ENCODE data around the gene P2RY11. TPM values are rescaled to one million over a fixed set of nuclear protein-coding genes. Genes with fewer than 3 reads are reported as not detected.

P2RY11 gene
- total and polyA plus RNA-seq, 2 of the 4 experiments (the other 2 are of a cell fraction): 0.54 to 4.5 TPM

DNA sequence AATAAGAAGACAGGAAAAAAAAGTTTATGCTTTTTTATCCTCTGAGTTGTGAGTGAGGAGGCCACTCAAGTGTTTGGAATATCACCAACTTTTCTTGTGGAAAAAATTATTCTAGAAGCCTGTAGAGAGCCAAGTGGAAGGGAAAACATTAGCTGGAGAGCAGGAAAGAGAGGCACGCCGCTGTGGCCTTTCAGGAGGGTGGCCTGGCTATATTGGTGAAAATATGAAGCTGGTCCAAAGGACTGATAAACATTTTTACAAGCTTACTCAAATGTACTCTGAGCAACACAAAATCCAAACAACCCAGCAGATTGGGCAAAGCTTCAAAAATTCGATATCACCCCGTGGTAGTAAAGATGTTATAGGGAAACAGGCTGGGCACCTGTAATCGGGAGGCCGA is 10.6 kb downstream of the P2RY11 start:
- H3K9ac ChIP-seq (ENCODE audit: low read depth, low read length): peak overlapping the region; percentile 50; the same call in 1 of the 2 replicates
- dilution Hi-C loops (cut with HindIII; ENCODE audit: low sequenced_read_pairs, unreplicated experiment): no loop called here
- no CpG with 5 or more reads among the region's 6 CpGs for WGBS, 2 experiments (ENCODE audit: extremely low coverage in 2 of 2, insufficient read length in 1 of 2)
- H2AK5ac ChIP-seq (ENCODE audit: low read depth, low read length): no peak overlapping the region; the same call in 1 of the 2 replicates
- ChIA-PET CTCF (interaction anchor here (0.6 kb wide), 1 partner anchor 10 kb away, joined by 3 read pairs; no protein-coding TSS in a partner anchor), POLR2A (ENCODE audit: unreplicated experiment) (interaction anchor here (0.6 kb wide), 1 partner anchor 130 kb away, joined by 3 read pairs; the partner anchor contains the start of gene MRPL4)
- H4K8ac ChIP-seq (ENCODE audit: low read depth in 2 of 2, low read length in 2 of 2): peak overlapping the region; percentile 39 to 80; a peak in 1 of 4 replicates
- DNase-seq (peak; percentile 70), ATAC-seq (ENCODE audit: low read depth) (peak; percentile 50)
- H2BK5ac ChIP-seq (ENCODE audit: low read depth, low read length, poor library complexity, severe bottlenecking): peak overlapping the region; percentile 94
- peak overlapping the region; percentile 83 for H2BK120ac ChIP-seq (ENCODE audit: low read depth, low read length)
- peaks cover 14% of the 10 kb centered on the region for H3K36me3 ChIP-seq (ENCODE audit: control insufficient read depth, insufficient read depth, low read length)
- no peak for TF ChIP-seq POLR2A (IDR thresholded peaks at IDR 0.05; ENCODE audit: low read depth, low read length)
- TF ChIP-seq FOS (IDR thresholded peaks at IDR 0.05; ENCODE audit: low read depth, low read length): no peak
- TF ChIP-seq, protein P1, sequence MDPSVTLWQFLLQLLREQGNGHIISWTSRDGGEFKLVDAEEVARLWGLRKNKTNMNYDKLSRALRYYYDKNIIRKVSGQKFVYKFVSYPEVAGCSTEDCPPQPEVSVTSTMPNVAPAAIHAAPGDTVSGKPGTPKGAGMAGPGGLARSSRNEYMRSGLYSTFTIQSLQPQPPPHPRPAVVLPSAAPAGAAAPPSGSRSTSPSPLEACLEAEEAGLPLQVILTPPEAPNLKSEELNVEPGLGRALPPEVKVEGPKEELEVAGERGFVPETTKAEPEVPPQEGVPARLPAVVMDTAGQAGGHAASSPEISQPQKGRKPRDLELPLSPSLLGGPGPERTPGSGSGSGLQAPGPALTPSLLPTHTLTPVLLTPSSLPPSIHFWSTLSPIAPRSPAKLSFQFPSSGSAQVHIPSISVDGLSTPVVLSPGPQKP (IDR thresholded peaks at IDR 0.05; ENCODE audit: borderline replicate concordance, low read depth, low read length): no peak
- TF ChIP-seq NFE2L2 (IDR thresholded peaks at IDR 0.05; ENCODE audit: low read depth, low read length): no peak
- no peak for TF ChIP-seq SMC3 (IDR thresholded peaks at IDR 0.05; ENCODE audit: low read depth, low read length)
- no peak for TF ChIP-seq BHLHE40 (IDR thresholded peaks at IDR 0.05; ENCODE audit: low read depth, low read length)
- no peak for TF ChIP-seq CHD1 (IDR thresholded peaks at IDR 0.05; ENCODE audit: low read depth, low read length)
- no peak for TF ChIP-seq CEBPB (IDR thresholded peaks at IDR 0.05; ENCODE audit: low read depth, low read length)
- TF ChIP-seq, protein P2, sequence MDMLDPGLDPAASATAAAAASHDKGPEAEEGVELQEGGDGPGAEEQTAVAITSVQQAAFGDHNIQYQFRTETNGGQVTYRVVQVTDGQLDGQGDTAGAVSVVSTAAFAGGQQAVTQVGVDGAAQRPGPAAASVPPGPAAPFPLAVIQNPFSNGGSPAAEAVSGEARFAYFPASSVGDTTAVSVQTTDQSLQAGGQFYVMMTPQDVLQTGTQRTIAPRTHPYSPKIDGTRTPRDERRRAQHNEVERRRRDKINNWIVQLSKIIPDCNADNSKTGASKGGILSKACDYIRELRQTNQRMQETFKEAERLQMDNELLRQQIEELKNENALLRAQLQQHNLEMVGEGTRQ (IDR thresholded peaks at IDR 0.05; ENCODE audit: low read depth, low read length): no peak
- TF ChIP-seq RFX5 (IDR thresholded peaks at IDR 0.05; ENCODE audit: low read depth, low read length): no peak
- TF ChIP-seq, protein P3, sequence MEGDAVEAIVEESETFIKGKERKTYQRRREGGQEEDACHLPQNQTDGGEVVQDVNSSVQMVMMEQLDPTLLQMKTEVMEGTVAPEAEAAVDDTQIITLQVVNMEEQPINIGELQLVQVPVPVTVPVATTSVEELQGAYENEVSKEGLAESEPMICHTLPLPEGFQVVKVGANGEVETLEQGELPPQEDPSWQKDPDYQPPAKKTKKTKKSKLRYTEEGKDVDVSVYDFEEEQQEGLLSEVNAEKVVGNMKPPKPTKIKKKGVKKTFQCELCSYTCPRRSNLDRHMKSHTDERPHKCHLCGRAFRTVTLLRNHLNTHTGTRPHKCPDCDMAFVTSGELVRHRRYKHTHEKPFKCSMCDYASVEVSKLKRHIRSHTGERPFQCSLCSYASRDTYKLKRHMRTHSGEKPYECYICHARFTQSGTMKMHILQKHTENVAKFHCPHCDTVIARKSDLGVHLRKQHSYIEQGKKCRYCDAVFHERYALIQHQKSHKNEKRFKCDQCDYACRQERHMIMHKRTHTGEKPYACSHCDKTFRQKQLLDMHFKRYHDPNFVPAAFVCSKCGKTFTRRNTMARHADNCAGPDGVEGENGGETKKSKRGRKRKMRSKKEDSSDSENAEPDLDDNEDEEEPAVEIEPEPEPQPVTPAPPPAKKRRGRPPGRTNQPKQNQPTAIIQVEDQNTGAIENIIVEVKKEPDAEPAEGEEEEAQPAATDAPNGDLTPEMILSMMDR (conservative IDR thresholded peaks at IDR 0.05; ENCODE audit: low read depth, low read length): no peak
- in situ Hi-C loops (cut with MboI; ENCODE audit: low sequenced_read_pairs): no loop called here
- no TSS peak for BruUV-seq (replicated peaks)
- no peak overlapping the region for H4K5ac ChIP-seq (ENCODE audit: low read depth, low read length)
- H2BK20ac ChIP-seq (ENCODE audit: low read depth, low read length): peak overlapping the region; percentile 91; the same call in 1 of the 2 replicates
- no peak overlapping the region for H3K4me3 ChIP-seq (ENCODE audit: insufficient read depth, low read depth, low read length)
- no peak overlapping the region; the same call in 1 of the 2 replicates for H3K4me2 ChIP-seq (ENCODE audit: low read depth, low read length)
- no peak overlapping the region for H2AK9ac ChIP-seq (replicated peaks; ENCODE audit: low read depth, low read length, poor library complexity)
- peak overlapping the region; percentile 35; the same call in 1 of the 2 replicates for H3K56ac ChIP-seq (ENCODE audit: extremely low read depth, insufficient read depth, low read length)
- H2AFZ ChIP-seq (replicated peaks; ENCODE audit: low read length, poor library complexity): no peak overlapping the region
- no peaks in the 10 kb centered on the region for H3K9me1 ChIP-seq (ENCODE audit: insufficient read depth, low read length)
- H3K4ac ChIP-seq (ENCODE audit: low read depth, low read length): no peak overlapping the region; the same call in 1 of the 2 replicates
- H4K91ac ChIP-seq (ENCODE audit: insufficient read depth, low read depth, low read length): no peak overlapping the region
- H2BK15ac ChIP-seq (ENCODE audit: low read depth, low read length): 0 out of 3 replicates have a peak overlapping the region, but pooled peaks have one; percentile 77
- peak overlapping the region; percentile 91; the same call in 1 of the 2 replicates for H3K27ac ChIP-seq (ENCODE audit: insufficient read depth, low read length)
- H3K4me1 ChIP-seq (ENCODE audit: control insufficient read depth, insufficient read depth, low read length): peaks cover 9% of the 10 kb centered on the region
- no peak overlapping the region; the same call in 1 of the 2 replicates for H3K14ac ChIP-seq (replicated peaks; ENCODE audit: low read depth, low read length)
- no peaks in the 10 kb centered on the region for H3K9me3 ChIP-seq (ENCODE audit: control insufficient read depth, insufficient read depth, low read length)
- peaks cover 11 to 25% of the 10 kb centered on the region in 2 experiments for H3K79me1 ChIP-seq (ENCODE audit: low read depth in 1 of 2, low read length in 2 of 2)
- no peak overlapping the region; the same call in 1 of the 2 replicates for H3K23ac ChIP-seq (ENCODE audit: low read depth, low read length)
- H3K27me3 ChIP-seq (ENCODE audit: control insufficient read depth, insufficient read depth, low read length): no peaks in the 10 kb centered on the region
- intact Hi-C loops (cut with micrococcal nuclease): no loop called here
- peaks cover 6% of the 10 kb centered on the region; the same call in 1 of the 2 replicates for H4K20me1 ChIP-seq (ENCODE audit: insufficient read depth, low read length)
- no peak overlapping the region; the same call in 1 of the 2 replicates for H3K18ac ChIP-seq (ENCODE audit: low read depth, low read length)

All from IMR-90 (cell line).